Measurements from ENCODE around the gene CELSR2. TPM values are rescaled to one million over a fixed set of nuclear protein-coding genes. Genes with fewer than 3 reads are reported as not detected.

The CELSR2 gene
- total RNA-seq = 0.32 and 0.52 TPM in 2 replicates

GRCh38 chr1:109248797-109249629 is at the start of gene CELSR2:
CELSR2 (plus strand) TSS chr1:109249539; CDS start chr1:109250080, 541 bp downstream.

GRCh38 chr1:109213824-109214693 is 35.3 kb upstream of the CELSR2 start, which contains the start of gene SARS1:
SARS1 (plus strand) TSS chr1:109213918; CDS start chr1:109213993, 75 bp downstream.

GRCh38 chr1:109282952-109283747 is 33.8 kb downstream of the CELSR2 start, which contains the start of gene PSRC1:
PSRC1 (minus strand) TSS chr1:109283145.

GRCh38 chr1:109306832-109307273 is 57.5 kb downstream of the CELSR2 start, which contains the start of gene MYBPHL:
MYBPHL (minus strand) TSS chr1:109307011; CDS start chr1:109306991, 20 bp downstream.

Other genes with a start within 250 kb of the CELSR2 start
- 17.0 and 25.1 TPM in 2 replicates for gene WDR47, start 207.4 kb upstream of the CELSR2 start, total RNA-seq
- gene TAF13, start 173.5 kb upstream of the CELSR2 start, total RNA-seq = 95.5 and 127 TPM in 2 replicates
- 34.1 and 37.5 TPM in 2 replicates for gene TMEM167B, start 158.8 kb upstream of the CELSR2 start, total RNA-seq
- gene ELAPOR1, start 135.4 kb upstream of the CELSR2 start, total RNA-seq = 0.39 and 0.54 TPM in 2 replicates
- 271 and 292 TPM in 2 replicates for gene SARS1, start 35.6 kb upstream of the CELSR2 start, total RNA-seq
- 11.5 and 18.4 TPM in 2 replicates for gene PSRC1, start 33.6 kb downstream of the CELSR2 start, total RNA-seq
- not detected in 2 replicates for gene MYBPHL, start 57.5 kb downstream of the CELSR2 start, total RNA-seq
- 18.4 and 20.1 TPM in 2 replicates for gene SORT1, start 148.4 kb downstream of the CELSR2 start, total RNA-seq
- 53.7 and 75.5 TPM in 2 replicates for gene PSMA5, start 176.9 kb downstream of the CELSR2 start, total RNA-seq
- gene SYPL2, start 217.0 kb downstream of the CELSR2 start, total RNA-seq = 0.13 and 0.22 TPM in 2 replicates
- 1.6 and 2.4 TPM in 2 replicates for gene ATXN7L2, start 234.4 kb downstream of the CELSR2 start, total RNA-seq
- 8.0 and 9.5 TPM in 2 replicates for gene CYB561D1, start 244.6 kb downstream of the CELSR2 start, total RNA-seq

All from articular chondrocyte of knee joint (primary cell).